HG02943 (cell line): ENCODE measurements around the gene POLG2.
"Not testable (repeated sequence)": the region's sequence is repeated elsewhere in the genome, so short reads cannot be mapped to it uniquely, and the experiment has no call there.

Experiments used
- ATAC-seq: cut with Tn5 transposase; IDR thresholded peaks from one replicate; pipeline ENCODE4 v1.9.1; 2021; ENCODE audit warnings: mild to moderate bottlenecking, low read depth, moderate library complexity; ENCODE audit not compliant: unreplicated experiment

Gene POLG2

DNA sequence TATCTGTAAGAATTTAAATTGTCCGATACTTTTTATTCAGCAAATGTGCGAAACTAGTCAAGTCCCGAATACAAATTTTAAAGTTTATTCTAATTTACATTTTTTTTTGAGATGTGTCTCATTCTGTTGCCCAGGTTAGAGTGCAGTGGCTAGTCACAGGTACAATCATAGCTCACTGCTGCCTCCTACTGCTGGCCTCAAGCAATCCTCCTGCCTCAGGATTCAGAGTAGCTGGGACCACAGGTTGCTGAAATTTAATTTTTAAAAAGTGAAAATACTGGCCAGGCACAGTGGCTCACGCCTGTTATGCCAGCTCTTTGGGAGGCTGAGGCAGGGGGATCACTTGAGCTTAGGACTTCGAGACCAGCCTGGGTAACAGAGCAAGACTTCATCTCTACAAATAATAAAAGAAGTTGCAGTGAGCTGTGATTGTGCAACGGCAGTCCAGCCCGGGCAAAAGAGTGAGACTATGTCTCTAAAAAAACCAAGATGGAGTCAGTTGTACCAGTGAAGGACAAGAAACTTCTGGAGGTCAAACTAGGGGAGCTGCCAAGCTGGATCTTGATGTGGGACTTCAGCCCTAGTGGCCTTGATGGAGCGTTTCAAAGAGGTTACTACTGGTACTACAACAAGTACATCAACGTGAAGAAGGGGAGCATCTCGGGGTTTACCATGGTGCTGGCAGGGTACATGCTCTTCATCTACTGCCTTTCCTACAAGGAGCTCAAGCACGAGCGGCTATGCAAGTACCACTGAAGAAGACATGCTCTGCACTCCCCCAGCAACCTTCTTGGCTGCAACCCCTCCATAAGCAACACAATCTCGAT, 5.6 kb downstream of the POLG2 start:
- no peak for ATAC-seq

DNA sequence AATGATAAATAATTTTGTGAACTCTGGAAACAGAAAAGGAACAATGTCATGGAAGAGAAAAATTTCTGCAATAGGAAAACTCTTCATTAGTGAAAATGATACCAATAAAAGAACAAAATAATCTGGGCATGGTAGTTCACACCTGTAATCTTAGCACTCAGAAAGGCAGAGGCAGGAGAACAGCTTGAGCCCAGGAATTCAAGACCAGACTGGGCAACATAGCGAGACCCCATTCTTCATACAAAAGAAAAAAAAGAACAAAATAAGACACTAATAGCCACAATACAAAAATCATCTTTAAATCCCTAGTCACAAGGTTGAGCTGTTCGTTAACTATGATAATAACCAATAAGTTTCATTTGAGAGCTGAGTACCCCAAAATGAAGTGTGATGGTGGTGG, 8.6 kb downstream of the POLG2 start:
- ATAC-seq = no peak

- ATAC-seq = no peak
Measured at GRCh38 chr17:64484380-64484779, 12.5 kb downstream of the POLG2 start.

DNA sequence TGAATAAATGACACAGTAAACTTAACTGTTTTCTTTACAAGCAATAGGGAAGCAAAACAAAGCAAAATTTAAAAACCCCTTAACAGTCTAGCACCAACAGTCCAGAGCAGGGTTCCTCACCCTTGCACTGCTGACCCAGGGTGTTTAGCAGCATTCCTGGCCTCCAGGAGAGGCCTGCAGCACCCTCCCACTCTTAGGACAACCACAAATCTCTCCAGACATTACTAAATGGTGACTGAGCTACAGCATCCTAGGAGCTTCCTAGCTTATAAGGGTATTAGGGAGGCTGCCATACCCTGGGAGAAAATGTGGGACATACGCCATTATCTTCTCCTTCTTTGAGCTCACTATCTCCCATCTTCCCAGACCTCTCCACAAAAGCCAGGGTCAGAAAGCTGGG, 15.9 kb downstream of the POLG2 start:
- ATAC-seq = no peak

DNA sequence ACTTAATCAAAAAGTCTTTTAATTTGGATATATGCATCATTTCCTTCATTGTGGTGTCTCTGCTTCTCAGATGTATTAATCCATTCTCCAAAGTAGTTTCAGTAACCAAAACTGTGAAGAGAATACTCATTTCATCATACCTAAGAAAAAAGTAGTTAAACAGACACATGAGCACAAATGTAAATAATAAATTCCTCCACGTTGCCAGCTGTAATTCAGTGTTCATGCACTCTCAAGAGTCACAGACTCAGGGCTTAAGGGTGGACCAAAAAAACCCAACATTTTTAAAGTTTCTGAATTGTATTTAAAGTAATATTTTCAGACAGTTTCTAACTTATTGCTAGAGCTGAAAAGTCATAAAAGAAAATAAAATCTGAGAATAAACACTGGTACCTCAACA, 19.0 kb downstream of the POLG2 start:
- no peak for ATAC-seq

- no peak for ATAC-seq
Measured at GRCh38 chr17:64472564-64472963, 24.3 kb downstream of the POLG2 start.

- no peak for ATAC-seq
Measured at GRCh38 chr17:64471440-64471839, 25.4 kb downstream of the POLG2 start.

DNA sequence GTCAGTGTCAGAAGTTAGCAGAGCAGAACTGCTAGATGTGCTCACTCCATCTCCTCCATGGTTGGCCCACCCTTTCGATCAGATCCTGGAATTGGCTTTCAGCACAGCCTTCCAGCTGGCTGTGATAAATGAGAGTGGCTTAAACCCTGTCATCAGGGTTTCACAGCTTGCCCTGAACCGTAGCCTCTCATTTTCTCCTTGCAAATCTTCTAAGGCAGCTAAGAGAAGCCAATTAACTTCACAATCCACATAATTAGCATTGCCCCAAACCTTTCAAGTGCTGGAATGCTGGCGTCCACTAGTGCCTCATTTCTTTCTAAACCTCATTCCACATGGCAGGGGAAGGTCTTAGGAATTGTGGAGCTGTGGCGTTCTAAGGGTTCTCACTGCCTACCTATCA, 26.2 kb downstream of the POLG2 start:
- ATAC-seq = no peak

DNA sequence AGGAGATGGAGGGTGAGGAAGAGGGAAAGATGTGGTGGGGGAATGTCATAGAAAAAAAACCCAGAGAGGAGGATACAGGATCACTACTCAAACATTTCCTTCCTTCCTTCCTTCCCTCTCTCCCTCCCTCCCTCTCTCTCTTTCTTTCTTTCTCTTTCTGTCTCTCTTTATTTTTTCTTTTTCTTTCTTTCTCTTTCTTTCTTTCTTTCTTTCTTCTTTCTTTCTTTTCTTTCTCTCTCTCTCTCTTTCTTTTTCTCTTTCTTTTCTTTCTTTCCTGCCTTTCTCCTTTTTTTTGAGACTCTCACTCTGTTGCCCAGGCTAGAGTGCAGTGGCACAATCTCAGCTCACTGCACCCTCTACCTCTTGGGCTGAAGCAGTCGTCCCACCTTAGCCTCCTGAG, 30.0 kb downstream of the POLG2 start:
- not testable (repeated sequence) for ATAC-seq

DNA sequence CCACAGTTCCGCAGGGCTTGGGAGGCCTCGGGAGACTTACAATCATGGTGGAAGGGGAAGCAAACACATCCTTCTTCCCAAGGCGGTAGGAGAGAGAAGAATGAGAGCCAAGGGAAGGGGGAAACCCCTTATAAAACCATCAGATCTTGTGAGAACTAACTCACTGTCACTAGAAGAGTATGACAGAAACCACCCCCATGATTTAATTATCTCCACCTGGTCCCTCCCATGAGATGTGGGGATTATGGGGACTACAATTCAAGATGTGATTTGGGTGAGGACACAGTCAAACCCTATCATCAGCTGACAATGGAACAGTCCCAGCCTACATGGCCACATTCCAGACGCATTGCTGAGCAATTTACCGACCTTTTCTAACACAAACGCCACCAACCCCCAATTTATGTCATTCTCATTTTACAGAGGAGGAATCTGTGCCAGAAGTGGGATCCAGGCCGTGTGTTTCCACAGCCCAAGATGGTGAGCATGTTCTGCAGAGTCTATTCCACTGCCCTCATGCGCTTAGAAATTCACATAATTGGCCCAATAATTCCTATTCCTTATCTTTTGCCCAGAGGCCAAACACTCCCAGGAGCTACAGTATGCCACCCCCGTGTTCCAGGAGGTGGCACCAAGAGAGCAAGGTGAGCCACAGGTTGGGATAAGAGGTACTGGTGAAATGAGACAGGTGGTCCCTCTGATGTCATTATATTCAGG, 30.7 kb downstream of the POLG2 start:
- no peak for ATAC-seq

DNA sequence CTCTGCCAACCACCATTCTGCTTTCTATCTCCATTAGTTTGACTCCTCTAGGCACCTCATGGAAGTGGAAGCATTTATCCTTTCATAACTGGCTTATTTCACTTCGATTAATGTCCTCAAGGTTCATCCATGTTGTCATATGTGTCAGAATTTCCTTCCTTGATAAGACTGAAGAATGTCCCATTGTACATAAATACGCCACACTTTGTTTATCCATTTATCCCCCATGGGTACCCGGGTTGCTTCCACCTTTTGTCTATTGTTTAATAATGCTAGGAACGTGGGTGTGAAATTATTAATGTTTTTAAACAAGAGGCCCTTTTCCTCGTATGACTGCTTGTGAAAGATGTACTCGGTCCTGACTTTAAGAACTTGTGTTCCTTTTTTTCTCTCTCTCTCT, 35.1 kb downstream of the POLG2 start:
- ATAC-seq = no peak

- ATAC-seq = no peak
Measured at GRCh38 chr17:64460955-64461354, 35.9 kb downstream of the POLG2 start.

DNA sequence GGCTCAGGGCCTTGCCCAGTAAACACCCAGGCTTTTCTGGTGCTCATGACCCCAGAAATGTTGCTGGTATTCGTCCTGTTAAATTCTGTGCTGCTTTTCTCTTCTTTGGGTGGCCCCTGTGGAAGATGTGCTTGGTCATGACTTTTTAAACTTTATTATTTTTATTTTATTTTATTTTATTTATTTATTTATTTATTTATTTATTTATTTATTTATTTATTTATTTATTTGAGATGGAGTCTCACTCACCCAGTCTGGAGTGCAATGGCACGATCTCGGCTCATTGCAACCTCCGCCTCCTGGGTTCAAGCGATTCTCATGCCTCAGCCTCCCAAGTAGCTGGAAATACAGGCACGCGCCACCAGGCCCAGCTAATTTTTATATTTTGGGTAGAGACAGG, 37.0 kb downstream of the POLG2 start:
- not testable (repeated sequence) for ATAC-seq

DNA sequence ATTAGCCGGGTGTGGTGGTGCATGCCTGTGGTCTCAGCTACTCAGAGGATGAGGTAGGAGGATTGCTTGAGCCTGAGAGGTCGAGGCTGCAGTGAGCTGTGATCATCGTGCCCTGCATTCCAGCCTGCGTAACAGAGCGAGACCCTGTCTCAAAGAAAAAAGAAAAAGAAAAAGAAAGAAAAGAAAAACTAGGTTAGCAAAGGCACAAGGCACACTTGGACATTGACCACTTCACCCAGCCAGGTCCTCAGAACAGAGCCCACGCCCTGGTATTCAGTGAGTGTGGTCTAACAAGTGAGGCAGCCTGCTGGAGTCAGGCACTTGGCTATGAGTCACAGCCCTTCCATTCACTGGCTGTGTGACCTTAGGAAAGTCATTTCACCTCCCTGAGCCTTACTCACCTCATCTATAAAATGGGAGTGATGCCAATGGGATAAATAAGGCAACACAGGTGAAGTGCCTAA, 37.5 kb downstream of the POLG2 start:
- no peak for ATAC-seq

- no peak for ATAC-seq
Measured at GRCh38 chr17:64458756-64459155, 38.1 kb downstream of the POLG2 start.

- no peak for ATAC-seq
Measured at GRCh38 chr17:64457156-64457555, 39.7 kb downstream of the POLG2 start.

DNA sequence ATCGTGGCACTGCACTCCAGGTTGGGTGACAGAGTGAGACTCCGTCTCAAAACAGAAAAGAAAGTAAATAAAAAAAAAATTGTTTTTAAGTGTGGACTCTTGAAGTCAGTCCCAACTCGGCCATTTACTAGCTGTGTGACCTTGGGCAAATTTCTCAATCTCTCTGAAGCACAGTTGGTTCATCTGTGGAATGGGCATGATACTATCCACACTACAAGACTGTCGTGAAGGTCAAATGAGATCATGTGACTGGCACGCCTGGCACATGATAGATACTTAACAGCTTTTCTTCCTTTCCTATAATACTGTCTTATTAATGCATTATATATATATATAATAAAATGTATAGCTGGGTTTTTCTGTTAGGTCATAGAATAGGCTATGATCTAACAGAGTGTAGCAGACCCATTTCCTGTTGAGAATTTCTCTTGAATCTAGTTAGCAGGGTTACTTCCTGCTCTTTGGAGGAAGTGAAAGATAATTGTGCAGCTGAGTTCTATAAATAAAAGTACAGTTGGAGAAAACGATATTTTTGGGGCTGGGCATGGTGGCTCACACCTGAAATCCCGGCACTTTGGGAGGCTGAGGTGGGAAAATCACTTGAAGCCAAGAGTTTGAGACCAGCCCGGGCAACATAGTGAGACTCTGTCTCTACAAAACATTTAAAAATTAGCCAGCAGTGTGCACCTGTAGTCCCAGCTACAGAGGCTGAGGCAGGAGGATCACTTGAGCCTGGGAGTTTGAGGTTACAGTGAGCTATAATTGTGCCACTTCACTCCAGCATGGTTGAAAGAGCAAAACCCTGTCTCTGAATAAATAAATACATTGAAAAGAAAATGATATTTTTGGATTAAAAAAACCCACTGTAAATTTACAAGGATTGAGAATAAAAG, 40.6 kb downstream of the POLG2 start:
- no peak for ATAC-seq

- ATAC-seq = no peak
Measured at GRCh38 chr17:64449545-64449944, 47.3 kb downstream of the POLG2 start.

- no peak for ATAC-seq
Measured at GRCh38 chr17:64448665-64449512, 48.0 kb downstream of the POLG2 start, which contains the start of gene MILR1. Gene MILR1, plus strand, starts transcription at chr17:64449115. Its CDS starts 54 bp downstream, at chr17:64449169.

DNA sequence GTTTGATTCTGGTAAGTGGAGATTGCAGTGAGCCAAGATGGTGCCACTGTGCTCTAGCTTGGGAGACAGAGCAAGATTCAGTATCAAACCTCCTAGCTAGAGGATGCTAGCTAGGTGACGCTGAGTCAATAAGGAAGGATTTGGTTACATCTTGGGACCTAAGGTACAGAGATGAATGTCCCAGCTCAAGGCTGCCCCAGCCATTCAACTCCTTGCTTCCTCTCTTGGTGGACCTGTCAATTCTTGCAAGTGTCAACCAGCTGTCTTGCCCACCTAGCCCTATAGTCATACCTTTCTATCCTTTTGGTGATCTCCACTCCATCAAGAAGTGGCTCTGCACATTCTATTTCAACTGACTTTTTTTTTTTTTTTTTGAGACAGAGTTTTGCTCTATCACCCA, 49.3 kb downstream of the POLG2 start:
- ATAC-seq = no peak
